ENCODE measurements around the gene KLHL40. TPM values are rescaled to one million over a fixed set of nuclear protein-coding genes. Genes with fewer than 3 reads are reported as not detected.
"Not testable (repeated sequence)": the region's sequence is repeated elsewhere in the genome, so short reads cannot be mapped to it uniquely, and the experiment has no call there.

KLHL40 gene
- total RNA-seq, 1 experiment from 2014 or later = not detected

GRCh38 chr3:42722442-42722841 is 37.1 kb downstream of the KLHL40 start:
- not testable (repeated sequence) for DNase-seq (ENCODE audit: low spot score)

- no peak for DNase-seq (ENCODE audit: low spot score)
Measured at GRCh38 chr3:42723219-42723618, 37.9 kb downstream of the KLHL40 start.

GRCh38 chr3:42725454-42725853 is 40.1 kb downstream of the KLHL40 start:
- no peak for DNase-seq (ENCODE audit: low spot score)

GRCh38 chr3:42728056-42728455 is 42.7 kb downstream of the KLHL40 start:
- no peak for DNase-seq (ENCODE audit: low spot score)

GRCh38 chr3:42728668-42729364 is 43.5 kb downstream of the KLHL40 start:
- no peak for DNase-seq (ENCODE audit: low spot score)

GRCh38 chr3:42729404-42730145 is 44.2 kb downstream of the KLHL40 start:
- no peak for DNase-seq (ENCODE audit: low spot score)

GRCh38 chr3:42730294-42730693 is 45.0 kb downstream of the KLHL40 start:
- no peak for DNase-seq (ENCODE audit: low spot score)

GRCh38 chr3:42730706-42731420 is 45.5 kb downstream of the KLHL40 start:
- no peak for DNase-seq (ENCODE audit: low spot score)

- DNase-seq (ENCODE audit: low spot score) = no peak
Measured at GRCh38 chr3:42731476-42732195, 46.3 kb downstream of the KLHL40 start.

GRCh38 chr3:42732196-42732828 is 47.0 kb downstream of the KLHL40 start:
- no peak for DNase-seq (ENCODE audit: low spot score)

- no peak for DNase-seq (ENCODE audit: low spot score)
Measured at GRCh38 chr3:42732829-42733459, 47.6 kb downstream of the KLHL40 start.

- no peak for DNase-seq (ENCODE audit: low spot score)
Measured at GRCh38 chr3:42733501-42734262, 48.3 kb downstream of the KLHL40 start.

- no peak for DNase-seq (ENCODE audit: low spot score)
Measured at GRCh38 chr3:42734263-42734860, 49.0 kb downstream of the KLHL40 start.

- no peak for DNase-seq (ENCODE audit: low spot score)
Measured at GRCh38 chr3:42735019-42735418, 49.7 kb downstream of the KLHL40 start.

GRCh38 chr3:42735615-42736014 is 50.3 kb downstream of the KLHL40 start:
- DNase-seq (ENCODE audit: low spot score) = no peak

- DNase-seq (ENCODE audit: low spot score) = no peak
Measured at GRCh38 chr3:42736081-42736480, 50.7 kb downstream of the KLHL40 start.

GRCh38 chr3:42736531-42736930 is 51.2 kb downstream of the KLHL40 start:
- no peak for DNase-seq (ENCODE audit: low spot score)

- DNase-seq (ENCODE audit: low spot score) = no peak
Measured at GRCh38 chr3:42739401-42740158, 54.2 kb downstream of the KLHL40 start.

GRCh38 chr3:42741796-42742195 is 56.5 kb downstream of the KLHL40 start:
- no peak for DNase-seq (ENCODE audit: low spot score)
